WTC11 (cell line): Measurements from ENCODE around the gene SDHB. TPM values are rescaled to one million over a fixed set of nuclear protein-coding genes. Genes with fewer than 3 reads are reported as not detected.

Experiments
- ATAC-seq: fragments of 200-7000 bp; cut with Tn5 transposase; 2 replicates; pipeline ENCODE4 v1.10.0; 2021; ENCODE audit warnings: mild to moderate bottlenecking, moderate library complexity
- CTCF ChIA-PET: fragments of 300-600 bp; sonication (Branson Sonifier 250); formaldehyde crosslinking; loops from one replicate; lab custom pipeline; 2021; ENCODE audit warnings: antibody characterized with exemption; lab: Charles Lee
- POLR2A ChIA-PET: fragments of 350-600 bp; sonication (Branson Sonifier 250); formaldehyde crosslinking; loops from one replicate; lab custom pipeline; 2021; ENCODE audit warnings: antibody characterized with exemption; lab: Charles Lee
- DNase-seq: peaks from one replicate; pipeline ENCODE4 v3.0.0; 2021; ENCODE audit warnings: low spot score
- H3K27ac Mint-ChIP-seq: 2 replicates; pipeline ENCODE4 v1.8.0; 2021; ENCODE audit warnings: mixed read lengths
- H3K27me3 Mint-ChIP-seq: 2 replicates; pipeline ENCODE4 v1.8.0; 2021; ENCODE audit warnings: low read depth, mild to moderate bottlenecking, moderate library complexity, mixed read lengths
- H3K36me3 Mint-ChIP-seq: 2 replicates; pipeline ENCODE4 v1.8.0; 2021; ENCODE audit warnings: mixed read lengths
- H3K4me1 Mint-ChIP-seq: 2 replicates; pipeline ENCODE4 v1.8.0; 2022; ENCODE audit warnings: mixed read lengths
- H3K4me3 Mint-ChIP-seq: 2 replicates; pipeline ENCODE4 v1.8.0; 2021; ENCODE audit warnings: mild to moderate bottlenecking, moderate library complexity, mixed read lengths
- H3K9me3 Mint-ChIP-seq: 2 replicates; pipeline ENCODE4 v1.8.0; 2021; ENCODE audit warnings: mixed read lengths
- ETV6 ChIP-seq: sonication (generic); formaldehyde crosslinking; IDR thresholded peaks from 2 replicates; pipeline ENCODE4 v1.8.1; 2022; ENCODE audit warnings: mild to moderate bottlenecking, missing genetic modification reagents
- GABPB1 ChIP-seq: sonication (generic); formaldehyde crosslinking; IDR thresholded peaks from 2 replicates; pipeline ENCODE4 v1.8.1; 2023; ENCODE audit warnings: mild to moderate bottlenecking, missing genetic modification reagents
- NFATC4 ChIP-seq: fragments of 250-450 bp; sonication (Bioruptor Pico); IDR thresholded peaks from 2 replicates; pipeline ENCODE4 v1.9.0; 2021; ENCODE audit warnings: mild to moderate bottlenecking
- NR3C1 ChIP-seq: sonication (generic); formaldehyde crosslinking; conservative IDR thresholded peaks from 2 replicates; pipeline ENCODE4 v1.8.1; 2023; ENCODE audit warnings: low read depth, mild to moderate bottlenecking, missing genetic modification reagents
- OVOL2 ChIP-seq: fragments of 250-450 bp; sonication (Bioruptor Pico); IDR thresholded peaks from 2 replicates; pipeline ENCODE4 v1.9.0; 2021; ENCODE audit warnings: mild to moderate bottlenecking, borderline replicate concordance
- SMAD4 ChIP-seq: sonication (generic); formaldehyde crosslinking; IDR thresholded peaks from 2 replicates; pipeline ENCODE4 v1.8.0; 2022; ENCODE audit warnings: mild to moderate bottlenecking, missing genetic modification reagents
- SOX15 ChIP-seq: fragments of 250-450 bp; sonication (Bioruptor Pico); IDR thresholded peaks from 2 replicates; pipeline ENCODE4 v1.9.0; 2021; ENCODE audit warnings: mild to moderate bottlenecking
- TEAD1 ChIP-seq: sonication (generic); formaldehyde crosslinking; IDR thresholded peaks from 2 replicates; pipeline ENCODE4 v1.8.0; 2022; ENCODE audit warnings: mild to moderate bottlenecking, missing genetic modification reagents
- ZNF121 ChIP-seq: sonication (generic); formaldehyde crosslinking; IDR thresholded peaks from 2 replicates; pipeline ENCODE4 v1.8.0; 2023; ENCODE audit warnings: missing genetic modification reagents
- ZNF232 ChIP-seq: sonication (generic); formaldehyde crosslinking; IDR thresholded peaks from 2 replicates; pipeline ENCODE4 v1.8.0; 2022; ENCODE audit warnings: mild to moderate bottlenecking, missing genetic modification reagents
- ZNF263 ChIP-seq: sonication (generic); formaldehyde crosslinking; IDR thresholded peaks from 2 replicates; pipeline ENCODE4 v1.8.1; 2022; ENCODE audit warnings: low read depth, mild to moderate bottlenecking, moderate library complexity, missing genetic modification reagents
- total RNA-seq: library from RNA; stranded (reverse); gene quantifications from 3 replicates; pipeline ENCODE4 v1.2.3, GENCODE V29; 2021
- TF ChIP-seq, protein P1 (sequence below): sonication (generic); formaldehyde crosslinking; IDR thresholded peaks from 2 replicates; pipeline ENCODE4 v1.8.0; 2022; ENCODE audit warnings: mild to moderate bottlenecking, missing genetic modification reagents
- TF ChIP-seq, protein P2 (sequence below): sonication (generic); formaldehyde crosslinking; IDR thresholded peaks from 2 replicates; pipeline ENCODE4 v1.8.0; 2023; ENCODE audit warnings: mild to moderate bottlenecking, missing genetic modification reagents
- TF ChIP-seq, protein P3 (sequence below): sonication (generic); formaldehyde crosslinking; IDR thresholded peaks from 2 replicates; pipeline ENCODE4 v1.8.1; 2022; ENCODE audit warnings: low read depth, missing genetic modification reagents, borderline replicate concordance
- TF ChIP-seq, protein P4 (sequence below): sonication (generic); formaldehyde crosslinking; IDR thresholded peaks from 2 replicates; pipeline ENCODE4 v1.8.0; 2022; ENCODE audit warnings: mild to moderate bottlenecking, missing genetic modification reagents
- TF ChIP-seq, protein P5 (sequence below): fragments of 250-450 bp; sonication (Bioruptor Pico); IDR thresholded peaks from 2 replicates; pipeline ENCODE4 v1.9.0; 2021; ENCODE audit warnings: mild to moderate bottlenecking
- TF ChIP-seq, protein P6 (sequence below): fragments of 250-450 bp; sonication (Bioruptor Pico); IDR thresholded peaks from 2 replicates; pipeline ENCODE4 v1.9.0; 2021; ENCODE audit warnings: moderate library complexity, mild to moderate bottlenecking, inconsistent platforms, borderline replicate concordance
- TF ChIP-seq, protein P7 (sequence below): fragments of 250-450 bp; sonication (Bioruptor Pico); IDR thresholded peaks from 2 replicates; pipeline ENCODE4 v1.8.0; 2021; ENCODE audit warnings: mild to moderate bottlenecking

The SDHB gene
- total RNA-seq, 1 experiment from 2014 or later: 89.5 TPM

DNA sequence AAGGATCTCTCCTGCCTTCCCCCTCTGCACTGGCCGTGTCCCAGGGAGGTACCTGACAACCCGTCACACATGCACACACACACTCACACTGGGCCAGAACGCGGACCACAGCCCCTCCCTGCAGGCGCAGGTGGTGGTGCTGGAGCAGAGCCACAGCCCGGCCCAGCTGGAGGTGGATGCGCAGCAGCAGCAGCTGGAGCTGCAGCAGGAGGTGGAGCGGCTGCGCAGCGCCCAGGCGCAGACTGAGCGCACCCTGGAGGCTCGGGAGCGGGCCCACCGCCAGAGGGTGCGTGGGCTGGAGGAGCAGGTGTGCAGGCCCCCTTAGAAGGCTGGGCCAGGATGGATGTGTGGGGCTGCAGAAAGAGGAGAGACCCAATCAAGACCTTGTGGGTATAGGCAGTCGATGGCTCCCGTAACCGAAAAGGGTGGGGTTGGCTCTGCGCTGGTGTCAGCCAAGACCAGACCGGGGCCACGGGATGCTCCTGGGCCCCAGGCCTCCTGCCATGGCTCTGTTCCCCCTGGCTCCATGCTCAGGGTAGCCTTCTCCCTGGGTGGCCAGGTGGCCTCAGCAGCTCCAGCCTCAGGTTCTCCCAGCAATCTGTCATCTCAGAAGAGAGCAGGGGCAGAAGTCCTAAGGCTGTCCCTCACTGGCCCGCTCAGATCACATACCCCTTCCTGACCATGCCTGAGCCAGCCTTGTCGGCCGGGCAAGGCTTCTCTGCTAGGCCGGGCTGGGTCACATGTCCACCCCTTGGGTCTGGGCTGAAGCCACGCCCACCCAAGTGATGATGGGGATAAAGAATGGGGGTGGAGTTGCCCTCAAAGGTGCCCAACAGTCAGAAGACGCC lies 82.3 kb downstream of the SDHB start (continued):
- TF ChIP-seq, protein P1, sequence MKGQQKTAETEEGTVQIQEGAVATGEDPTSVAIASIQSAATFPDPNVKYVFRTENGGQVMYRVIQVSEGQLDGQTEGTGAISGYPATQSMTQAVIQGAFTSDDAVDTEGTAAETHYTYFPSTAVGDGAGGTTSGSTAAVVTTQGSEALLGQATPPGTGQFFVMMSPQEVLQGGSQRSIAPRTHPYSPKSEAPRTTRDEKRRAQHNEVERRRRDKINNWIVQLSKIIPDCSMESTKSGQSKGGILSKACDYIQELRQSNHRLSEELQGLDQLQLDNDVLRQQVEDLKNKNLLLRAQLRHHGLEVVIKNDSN (CRISPR knock-in tag): peak; percentile 89
- TF ChIP-seq SMAD4 (CRISPR knock-in tag) (no peak), ZNF232 (no peak), TEAD1 (CRISPR knock-in tag) (no peak)

DNA sequence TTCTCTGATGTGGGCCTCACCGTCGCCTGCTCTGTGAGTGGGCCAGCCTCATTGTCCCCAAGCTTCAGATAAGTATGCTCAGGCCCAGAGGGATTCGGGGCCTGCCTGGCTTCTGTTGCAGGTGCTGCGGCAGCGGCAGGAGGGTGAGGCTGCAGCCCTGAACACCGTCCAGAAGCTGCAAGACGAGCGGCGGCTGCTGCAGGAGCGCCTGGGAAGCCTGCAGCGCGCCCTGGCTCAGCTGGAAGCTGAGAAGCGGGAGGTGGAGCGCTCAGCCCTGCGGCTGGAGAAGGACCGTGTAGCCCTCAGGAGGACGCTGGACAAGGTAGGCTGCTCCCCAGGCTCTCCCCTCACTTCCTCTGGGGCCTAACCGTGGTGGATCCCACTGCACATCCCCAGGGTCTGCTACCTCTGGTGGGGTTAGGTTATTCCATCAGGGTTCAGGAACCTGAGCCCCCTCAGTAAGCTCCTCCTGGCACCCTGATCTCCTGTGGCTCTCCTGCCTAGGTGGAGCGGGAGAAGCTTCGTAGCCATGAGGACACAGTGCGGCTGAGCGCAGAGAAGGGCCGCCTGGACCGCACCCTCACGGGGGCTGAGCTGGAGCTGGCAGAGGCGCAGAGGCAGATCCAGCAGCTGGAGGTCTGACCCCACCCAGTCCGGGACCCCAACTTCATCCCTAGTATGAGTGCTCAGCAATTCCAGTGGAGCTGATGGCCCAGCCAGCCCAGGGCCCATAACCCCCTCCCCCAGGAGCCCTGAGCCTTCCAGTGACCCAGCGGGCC lies 83.5 kb downstream of the SDHB start:
- H3K27me3 Mint-ChIP-seq: no peaks in the 10 kb centered on the region
- no peak for DNase-seq
- no peak for ATAC-seq
- peaks cover 18% of the 10 kb centered on the region for H3K4me1 Mint-ChIP-seq
- H3K9me3 Mint-ChIP-seq: no peaks in the 10 kb centered on the region
- CTCF ChIA-PET: interaction anchor here (0.6 to 3.7 kb wide), 3 partner anchors 10 to 16 kb away, joined by 3 to 20 read pairs (median 8); no protein-coding TSS in a partner anchor
- POLR2A ChIA-PET: interaction anchor here (0.6 kb wide), 1 partner anchor 46 kb away, joined by 5 read pairs; no protein-coding TSS in a partner anchor
- H3K27ac Mint-ChIP-seq: peak overlapping the region; percentile 53
- peaks cover 20% of the 10 kb centered on the region for H3K36me3 Mint-ChIP-seq
- TF ChIP-seq ETV6 (CRISPR knock-in tag): no peak
- no peak for TF ChIP-seq SOX15 (CRISPR knock-in tag)
- TF ChIP-seq, protein P2, sequence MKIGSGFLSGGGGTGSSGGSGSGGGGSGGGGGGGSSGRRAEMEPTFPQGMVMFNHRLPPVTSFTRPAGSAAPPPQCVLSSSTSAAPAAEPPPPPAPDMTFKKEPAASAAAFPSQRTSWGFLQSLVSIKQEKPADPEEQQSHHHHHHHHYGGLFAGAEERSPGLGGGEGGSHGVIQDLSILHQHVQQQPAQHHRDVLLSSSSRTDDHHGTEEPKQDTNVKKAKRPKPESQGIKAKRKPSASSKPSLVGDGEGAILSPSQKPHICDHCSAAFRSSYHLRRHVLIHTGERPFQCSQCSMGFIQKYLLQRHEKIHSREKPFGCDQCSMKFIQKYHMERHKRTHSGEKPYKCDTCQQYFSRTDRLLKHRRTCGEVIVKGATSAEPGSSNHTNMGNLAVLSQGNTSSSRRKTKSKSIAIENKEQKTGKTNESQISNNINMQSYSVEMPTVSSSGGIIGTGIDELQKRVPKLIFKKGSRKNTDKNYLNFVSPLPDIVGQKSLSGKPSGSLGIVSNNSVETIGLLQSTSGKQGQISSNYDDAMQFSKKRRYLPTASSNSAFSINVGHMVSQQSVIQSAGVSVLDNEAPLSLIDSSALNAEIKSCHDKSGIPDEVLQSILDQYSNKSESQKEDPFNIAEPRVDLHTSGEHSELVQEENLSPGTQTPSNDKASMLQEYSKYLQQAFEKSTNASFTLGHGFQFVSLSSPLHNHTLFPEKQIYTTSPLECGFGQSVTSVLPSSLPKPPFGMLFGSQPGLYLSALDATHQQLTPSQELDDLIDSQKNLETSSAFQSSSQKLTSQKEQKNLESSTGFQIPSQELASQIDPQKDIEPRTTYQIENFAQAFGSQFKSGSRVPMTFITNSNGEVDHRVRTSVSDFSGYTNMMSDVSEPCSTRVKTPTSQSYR (CRISPR knock-in tag): no peak
- no peak for TF ChIP-seq ZNF121 (CRISPR knock-in tag)
- TF ChIP-seq, protein P3, sequence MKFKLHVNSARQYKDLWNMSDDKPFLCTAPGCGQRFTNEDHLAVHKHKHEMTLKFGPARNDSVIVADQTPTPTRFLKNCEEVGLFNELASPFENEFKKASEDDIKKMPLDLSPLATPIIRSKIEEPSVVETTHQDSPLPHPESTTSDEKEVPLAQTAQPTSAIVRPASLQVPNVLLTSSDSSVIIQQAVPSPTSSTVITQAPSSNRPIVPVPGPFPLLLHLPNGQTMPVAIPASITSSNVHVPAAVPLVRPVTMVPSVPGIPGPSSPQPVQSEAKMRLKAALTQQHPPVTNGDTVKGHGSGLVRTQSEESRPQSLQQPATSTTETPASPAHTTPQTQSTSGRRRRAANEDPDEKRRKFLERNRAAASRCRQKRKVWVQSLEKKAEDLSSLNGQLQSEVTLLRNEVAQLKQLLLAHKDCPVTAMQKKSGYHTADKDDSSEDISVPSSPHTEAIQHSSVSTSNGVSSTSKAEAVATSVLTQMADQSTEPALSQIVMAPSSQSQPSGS (CRISPR knock-in tag): no peak
- no peak for TF ChIP-seq NFATC4 (CRISPR knock-in tag)
- TF ChIP-seq NR3C1: no peak
- no peak for TF ChIP-seq GABPB1 (CRISPR knock-in tag)
- no peak for TF ChIP-seq ZNF263 (CRISPR knock-in tag)
- TF ChIP-seq, protein P4, sequence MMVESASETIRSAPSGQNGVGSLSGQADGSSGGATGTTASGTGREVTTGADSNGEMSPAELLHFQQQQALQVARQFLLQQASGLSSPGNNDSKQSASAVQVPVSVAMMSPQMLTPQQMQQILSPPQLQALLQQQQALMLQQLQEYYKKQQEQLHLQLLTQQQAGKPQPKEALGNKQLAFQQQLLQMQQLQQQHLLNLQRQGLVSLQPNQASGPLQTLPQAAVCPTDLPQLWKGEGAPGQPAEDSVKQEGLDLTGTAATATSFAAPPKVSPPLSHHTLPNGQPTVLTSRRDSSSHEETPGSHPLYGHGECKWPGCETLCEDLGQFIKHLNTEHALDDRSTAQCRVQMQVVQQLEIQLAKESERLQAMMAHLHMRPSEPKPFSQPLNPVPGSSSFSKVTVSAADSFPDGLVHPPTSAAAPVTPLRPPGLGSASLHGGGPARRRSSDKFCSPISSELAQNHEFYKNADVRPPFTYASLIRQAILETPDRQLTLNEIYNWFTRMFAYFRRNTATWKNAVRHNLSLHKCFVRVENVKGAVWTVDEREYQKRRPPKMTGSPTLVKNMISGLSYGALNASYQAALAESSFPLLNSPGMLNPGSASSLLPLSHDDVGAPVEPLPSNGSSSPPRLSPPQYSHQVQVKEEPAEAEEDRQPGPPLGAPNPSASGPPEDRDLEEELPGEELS (CRISPR knock-in tag): no peak
- TF ChIP-seq, protein P5, sequence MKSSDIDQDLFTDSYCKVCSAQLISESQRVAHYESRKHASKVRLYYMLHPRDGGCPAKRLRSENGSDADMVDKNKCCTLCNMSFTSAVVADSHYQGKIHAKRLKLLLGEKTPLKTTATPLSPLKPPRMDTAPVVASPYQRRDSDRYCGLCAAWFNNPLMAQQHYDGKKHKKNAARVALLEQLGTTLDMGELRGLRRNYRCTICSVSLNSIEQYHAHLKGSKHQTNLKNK (CRISPR knock-in tag): no peak
- TF ChIP-seq OVOL2 (CRISPR knock-in tag): no peak
- TF ChIP-seq, protein P6, sequence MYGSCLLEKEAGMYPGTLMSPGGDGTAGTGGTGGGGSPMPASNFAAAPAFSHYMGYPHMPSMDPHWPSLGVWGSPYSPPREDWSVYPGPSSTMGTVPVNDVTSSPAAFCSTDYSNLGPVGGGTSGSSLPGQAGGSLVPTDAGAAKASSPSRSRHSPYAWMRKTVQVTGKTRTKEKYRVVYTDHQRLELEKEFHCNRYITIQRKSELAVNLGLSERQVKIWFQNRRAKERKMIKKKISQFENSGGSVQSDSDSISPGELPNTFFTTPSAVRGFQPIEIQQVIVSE (CRISPR knock-in tag): no peak
- TF ChIP-seq, protein P7, sequence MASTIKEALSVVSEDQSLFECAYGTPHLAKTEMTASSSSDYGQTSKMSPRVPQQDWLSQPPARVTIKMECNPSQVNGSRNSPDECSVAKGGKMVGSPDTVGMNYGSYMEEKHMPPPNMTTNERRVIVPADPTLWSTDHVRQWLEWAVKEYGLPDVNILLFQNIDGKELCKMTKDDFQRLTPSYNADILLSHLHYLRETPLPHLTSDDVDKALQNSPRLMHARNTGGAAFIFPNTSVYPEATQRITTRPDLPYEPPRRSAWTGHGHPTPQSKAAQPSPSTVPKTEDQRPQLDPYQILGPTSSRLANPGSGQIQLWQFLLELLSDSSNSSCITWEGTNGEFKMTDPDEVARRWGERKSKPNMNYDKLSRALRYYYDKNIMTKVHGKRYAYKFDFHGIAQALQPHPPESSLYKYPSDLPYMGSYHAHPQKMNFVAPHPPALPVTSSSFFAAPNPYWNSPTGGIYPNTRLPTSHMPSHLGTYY (CRISPR knock-in tag): no peak
- no peak overlapping the region for H3K4me3 Mint-ChIP-seq
